GM21381 (cell line): ENCODE measurements around the gene TRAK1.
A peak's percentile ranks its signal among the peaks of the same experiment; 100 is the strongest.
"Not testable (repeated sequence)": the region's sequence is repeated elsewhere in the genome, so short reads cannot be mapped to it uniquely, and the experiment has no call there.

ENCODE experiments used
- ATAC-seq: cut with Tn5 transposase; IDR thresholded peaks from one replicate; pipeline ENCODE4 v1.9.1; 2021; ENCODE audit warnings: mild to moderate bottlenecking, moderate library complexity; ENCODE audit not compliant: unreplicated experiment

The TRAK1 gene

GRCh38 chr3:42090973-42091731 lies at the start of gene TRAK1:
TSS of gene TRAK1 (plus strand) at chr3:42091357. CDS start at chr3:42091470, 113 bp downstream.
- no peak for ATAC-seq

GRCh38 chr3:42042747-42043098 lies 48.4 kb upstream of the TRAK1 start:
- ATAC-seq = no peak

- no peak for ATAC-seq
Measured at GRCh38 chr3:42043099-42043813, 47.9 kb upstream of the TRAK1 start.

- no peak for ATAC-seq
Measured at GRCh38 chr3:42045708-42046243, 45.4 kb upstream of the TRAK1 start.

GRCh38 chr3:42048526-42048925 lies 42.6 kb upstream of the TRAK1 start:
- ATAC-seq = not testable (repeated sequence)

- ATAC-seq = no peak
Measured at GRCh38 chr3:42050126-42050525, 41.0 kb upstream of the TRAK1 start.

GRCh38 chr3:42051384-42052131 lies 39.6 kb upstream of the TRAK1 start:
- peak; percentile 17 for ATAC-seq

- peak; percentile 53 for ATAC-seq
Measured at GRCh38 chr3:42052132-42052483, 39.0 kb upstream of the TRAK1 start.

- no peak for ATAC-seq
Measured at GRCh38 chr3:42052484-42053351, 38.4 kb upstream of the TRAK1 start.

GRCh38 chr3:42053476-42053875 lies 37.7 kb upstream of the TRAK1 start:
- no peak for ATAC-seq

- no peak for ATAC-seq
Measured at GRCh38 chr3:42055291-42055690, 35.9 kb upstream of the TRAK1 start.

- no peak for ATAC-seq
Measured at GRCh38 chr3:42056840-42057239, 34.3 kb upstream of the TRAK1 start.

GRCh38 chr3:42057561-42058211 lies 33.5 kb upstream of the TRAK1 start:
- ATAC-seq = peak; percentile 77

- no peak for ATAC-seq
Measured at GRCh38 chr3:42061025-42061712, 30.0 kb upstream of the TRAK1 start.

- ATAC-seq = no peak
Measured at GRCh38 chr3:42061713-42062380, 29.3 kb upstream of the TRAK1 start.

- ATAC-seq = no peak
Measured at GRCh38 chr3:42062464-42062863, 28.7 kb upstream of the TRAK1 start.

- no peak for ATAC-seq
Measured at GRCh38 chr3:42063888-42064287, 27.3 kb upstream of the TRAK1 start.

GRCh38 chr3:42066516-42067181 lies 24.5 kb upstream of the TRAK1 start:
- ATAC-seq = no peak
